GM21717 (cell line): Measurements from ENCODE around the gene SOX12.

Source experiments
- ATAC-seq: cut with Tn5 transposase; IDR thresholded peaks from one replicate; pipeline ENCODE4 v1.9.1; 2021; ENCODE audit warnings: mild to moderate bottlenecking, moderate library complexity; ENCODE audit not compliant: unreplicated experiment

The SOX12 gene

DNA sequence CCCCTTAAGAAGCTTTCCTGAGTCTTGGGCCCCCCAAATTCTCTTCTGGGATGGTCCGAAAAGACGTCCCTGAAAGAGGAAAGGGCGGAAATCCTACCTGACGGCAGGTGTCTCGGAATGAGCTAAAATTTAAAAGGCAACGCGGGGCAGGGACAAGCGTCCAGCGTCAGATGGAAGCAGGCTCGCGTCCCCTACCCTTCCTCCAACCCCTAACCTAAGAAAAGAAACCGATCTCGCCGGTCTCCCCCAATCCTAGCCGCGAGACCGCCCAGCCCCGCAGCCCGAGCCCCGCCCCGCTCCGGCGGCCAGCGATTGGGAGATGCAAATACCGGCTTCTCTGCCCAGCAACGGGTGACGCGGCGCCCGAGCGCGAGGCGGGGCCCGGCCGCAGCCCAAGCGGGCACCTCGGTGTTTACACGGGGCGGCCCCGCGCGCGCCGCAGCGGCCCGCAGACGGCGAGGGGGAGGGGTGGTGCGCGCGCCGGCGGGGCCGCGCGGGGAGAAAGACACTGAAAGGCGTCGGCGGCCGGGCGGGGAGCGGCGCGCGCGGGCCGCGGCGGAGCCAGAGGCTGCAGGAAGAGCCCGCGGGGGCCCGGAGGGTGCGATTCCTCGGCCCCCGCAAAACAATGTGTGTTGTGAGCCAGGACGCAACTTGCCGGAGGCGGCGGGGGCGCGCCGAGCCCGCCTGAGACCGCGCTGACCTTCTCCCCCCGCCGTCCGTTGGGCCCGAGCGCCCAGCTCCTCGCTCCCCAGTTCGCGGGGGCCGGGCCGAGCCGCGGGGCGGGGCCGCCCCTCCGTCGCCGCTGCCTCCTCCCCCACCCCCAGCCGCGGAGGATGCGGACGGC lies at the start of gene SOX12:
Gene SOX12 (plus strand): TSS at position 508 of the 844 bp plus-strand sequence. CDS start 373 bp downstream, outside the sequence.
- ATAC-seq = peak; percentile 77

DNA sequence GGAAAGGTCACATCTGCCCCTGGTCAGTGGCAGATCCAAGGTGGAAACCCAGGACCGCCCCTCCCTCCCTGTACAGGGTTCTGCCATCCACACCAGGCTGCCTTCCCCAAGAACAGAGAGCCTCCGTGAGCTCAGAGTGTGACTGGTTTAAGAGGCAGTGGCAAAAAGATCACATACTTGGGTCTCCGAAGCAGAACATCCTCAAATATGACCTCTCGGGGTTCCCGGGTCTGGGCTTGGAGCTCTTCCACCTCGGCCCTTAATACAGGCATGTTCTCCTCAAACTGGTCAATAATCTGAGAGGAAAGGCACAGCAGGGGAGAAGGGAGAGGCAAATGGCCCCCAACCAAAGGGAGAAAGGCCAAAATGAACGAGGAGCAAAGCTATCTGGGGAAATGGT lies 49.6 kb upstream of the SOX12 start:
- ATAC-seq = no peak

DNA sequence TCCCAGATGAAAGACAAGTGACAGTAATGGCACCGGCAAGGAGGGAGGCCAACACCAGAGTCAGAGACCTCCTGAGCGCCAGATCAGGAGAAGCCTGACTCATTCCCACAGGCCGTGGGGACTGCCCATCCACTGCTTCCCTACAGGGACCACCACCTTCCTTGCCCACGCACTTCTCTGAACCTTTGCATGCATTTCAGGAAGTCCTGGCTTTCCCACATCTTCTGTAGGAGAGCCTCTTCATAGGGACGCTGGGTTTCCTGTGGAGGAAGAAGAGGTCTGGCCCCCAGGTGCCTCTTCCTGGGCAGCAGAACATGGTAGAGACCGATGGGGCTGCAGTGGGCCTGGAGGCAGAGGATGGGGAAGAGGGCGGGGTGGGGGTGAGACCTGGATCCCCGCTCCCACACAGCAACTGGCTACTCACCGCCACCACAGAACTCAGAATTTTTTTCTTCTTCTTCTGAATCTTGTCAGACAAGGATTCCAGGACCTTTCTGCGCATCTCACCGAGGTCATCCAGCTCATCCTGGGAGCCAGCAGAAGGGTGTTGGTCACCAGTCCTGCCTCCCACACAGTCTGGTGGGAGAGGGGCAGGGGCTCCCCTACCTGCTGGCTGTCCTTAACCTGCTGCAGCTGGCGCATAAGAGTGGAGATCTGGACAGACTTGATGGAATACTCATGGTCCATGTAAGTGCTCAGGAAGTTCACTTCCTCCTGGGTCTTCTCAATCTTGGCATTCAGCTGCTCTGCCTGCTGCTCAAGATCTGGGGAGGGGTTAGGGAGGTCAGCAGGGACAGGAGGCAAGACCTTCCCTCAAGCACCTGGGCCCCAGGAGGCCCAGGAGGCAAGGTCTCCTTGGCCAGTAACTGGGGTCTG lies 48.5 kb upstream of the SOX12 start:
- no peak for ATAC-seq

DNA sequence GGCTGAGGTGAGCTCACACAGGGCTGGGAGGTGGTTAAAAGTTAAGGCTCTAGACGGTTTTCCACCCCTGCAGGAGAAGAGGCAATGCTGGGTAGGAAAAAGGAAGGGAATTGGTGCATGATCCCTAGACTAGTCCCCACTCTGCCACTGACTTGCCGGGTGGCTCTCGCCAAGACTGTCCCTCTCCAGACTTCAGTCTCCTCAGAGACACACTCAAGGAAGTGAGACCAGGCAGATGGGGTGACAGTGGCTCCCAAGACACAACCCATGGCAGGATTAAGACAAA lies 47.9 kb upstream of the SOX12 start:
- ATAC-seq = no peak

DNA sequence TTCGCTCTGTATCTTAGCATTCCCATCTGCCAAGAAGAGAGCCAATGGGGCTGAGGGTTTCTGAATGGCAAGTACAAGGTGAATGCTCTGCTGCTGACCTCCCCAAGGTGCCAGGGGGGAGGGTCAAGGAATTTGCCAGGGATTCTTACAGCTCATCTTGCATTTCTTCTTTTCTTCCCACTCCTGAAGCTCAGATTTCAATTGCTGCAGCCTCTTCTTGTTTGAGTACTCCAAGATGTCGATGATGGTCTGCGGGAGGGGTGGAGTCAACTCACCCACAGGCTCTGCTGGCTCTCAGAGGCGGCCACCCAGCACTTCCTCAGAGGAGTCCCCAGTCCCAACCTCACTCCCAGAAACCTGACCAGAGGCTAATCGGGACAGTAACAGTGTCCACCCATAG lies 47.2 kb upstream of the SOX12 start:
- ATAC-seq = no peak

DNA sequence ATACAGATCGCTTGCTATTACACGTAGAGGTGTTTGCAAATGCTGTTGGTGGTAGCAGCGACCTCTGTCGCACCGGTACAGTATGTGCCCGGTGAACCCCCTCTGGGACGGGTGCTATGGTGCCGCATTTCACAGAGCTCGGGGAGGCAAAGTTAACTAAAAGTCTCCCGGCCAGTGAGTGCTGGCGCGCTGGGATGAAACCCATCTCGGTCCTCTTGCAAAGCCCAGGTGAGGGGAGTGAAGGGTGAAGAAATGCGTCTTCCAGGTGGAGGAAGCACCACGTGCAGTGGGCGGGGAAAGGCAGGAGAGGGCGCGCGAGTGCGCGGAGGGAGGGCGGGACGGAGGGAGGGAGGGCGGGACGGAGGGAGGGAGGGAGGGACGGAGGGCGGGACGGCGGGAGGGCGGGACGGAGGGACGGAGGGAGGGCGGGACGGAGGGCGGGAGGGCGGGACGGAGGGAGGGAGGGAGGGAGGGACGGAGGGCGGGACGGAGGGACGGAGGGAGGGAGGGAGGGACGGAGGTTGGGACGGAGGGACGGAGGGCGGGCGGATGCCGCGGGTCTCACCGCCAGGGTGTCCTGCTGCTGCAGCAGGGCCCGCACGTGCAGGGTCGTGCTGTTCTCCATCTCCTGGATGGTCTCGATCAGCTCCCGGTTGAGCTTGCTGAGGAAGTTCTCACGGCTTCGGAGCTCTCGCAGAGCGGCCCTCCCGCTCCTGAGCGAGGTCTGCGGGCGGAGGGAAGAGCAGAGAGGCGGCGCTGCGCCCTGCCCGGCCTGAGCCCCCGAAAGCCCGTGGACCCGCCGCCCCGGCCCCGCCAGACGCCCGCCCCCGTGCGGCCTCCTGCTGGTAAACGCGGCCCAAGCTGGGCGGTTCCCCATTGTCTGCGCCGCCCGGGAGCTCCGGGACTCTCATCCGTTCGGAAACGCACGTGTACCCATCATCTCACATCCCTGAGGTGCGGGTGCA lies 46.5 kb upstream of the SOX12 start:
- no peak for ATAC-seq

DNA sequence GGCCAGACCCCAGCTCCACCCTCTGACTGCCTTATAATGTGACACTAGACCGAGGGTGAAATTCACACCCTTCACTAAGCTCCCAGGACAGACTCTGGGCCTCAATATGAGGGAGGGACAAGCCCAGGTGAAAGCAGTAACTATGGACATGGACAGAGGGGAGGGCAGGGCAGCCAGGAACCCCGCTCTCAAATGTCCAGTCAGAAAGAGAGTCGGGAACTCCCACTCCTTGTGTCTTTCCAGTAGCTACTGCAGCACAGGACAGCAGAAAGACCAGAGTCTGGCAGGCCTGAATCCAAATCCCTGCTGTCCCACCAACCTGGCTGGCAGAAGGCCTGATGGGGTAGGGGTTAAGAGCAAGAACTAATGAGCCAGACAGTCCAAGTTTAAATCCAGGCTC lies 41.2 kb upstream of the SOX12 start:
- no peak for ATAC-seq

DNA sequence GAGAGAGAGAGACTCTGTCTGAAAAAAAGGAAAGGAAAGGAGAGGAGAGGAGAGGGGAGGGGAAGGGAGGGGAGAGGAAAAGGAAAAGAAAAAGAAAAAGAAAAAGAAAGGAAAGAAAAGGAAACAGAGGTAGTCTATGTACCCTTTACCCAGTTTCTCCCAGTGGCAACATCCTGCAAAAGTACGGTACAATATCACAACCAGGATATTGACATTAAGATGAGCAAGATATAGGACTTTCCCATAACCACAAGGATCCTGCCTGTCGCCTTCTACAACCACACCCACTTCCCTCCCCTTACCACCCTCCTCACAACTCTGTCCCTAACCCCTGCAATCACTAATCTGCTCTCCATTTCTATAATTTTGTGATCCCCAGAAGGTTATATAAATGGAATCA lies 38.8 kb upstream of the SOX12 start:
- no peak for ATAC-seq

DNA sequence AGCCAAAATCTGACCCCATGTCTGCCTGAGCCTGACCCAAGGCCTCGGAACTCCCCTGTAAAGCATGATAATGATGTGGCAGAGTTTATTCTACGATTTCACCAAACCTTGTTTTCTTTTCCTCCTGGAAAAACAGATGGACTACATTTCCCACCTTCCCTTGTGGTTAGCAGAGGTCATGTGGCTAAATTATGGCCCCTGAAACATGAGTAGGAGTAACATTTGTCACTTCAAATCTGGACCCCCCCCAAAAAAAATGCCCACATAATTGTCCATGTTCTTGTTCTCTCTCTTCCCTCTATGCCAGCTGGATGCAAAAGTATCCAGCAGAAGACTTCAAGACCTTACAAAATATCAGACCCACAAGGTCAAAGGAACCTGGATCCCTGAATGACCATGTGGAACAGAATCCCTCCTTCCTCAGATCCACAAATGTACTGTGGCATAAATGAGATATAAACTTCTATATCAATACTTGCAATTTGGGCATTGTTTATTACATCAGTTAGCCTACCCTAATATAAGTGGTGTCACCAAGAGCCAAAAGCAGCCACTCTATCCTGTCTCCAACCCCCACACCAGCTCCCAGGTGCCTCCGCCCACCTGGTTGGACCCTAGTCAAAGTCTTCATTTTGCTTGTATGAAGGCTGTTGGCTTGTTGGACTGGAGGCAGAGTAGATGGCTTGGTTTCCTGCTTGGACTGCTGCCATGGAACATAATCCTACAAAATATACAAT lies 36.2 kb upstream of the SOX12 start:
- ATAC-seq = no peak

DNA sequence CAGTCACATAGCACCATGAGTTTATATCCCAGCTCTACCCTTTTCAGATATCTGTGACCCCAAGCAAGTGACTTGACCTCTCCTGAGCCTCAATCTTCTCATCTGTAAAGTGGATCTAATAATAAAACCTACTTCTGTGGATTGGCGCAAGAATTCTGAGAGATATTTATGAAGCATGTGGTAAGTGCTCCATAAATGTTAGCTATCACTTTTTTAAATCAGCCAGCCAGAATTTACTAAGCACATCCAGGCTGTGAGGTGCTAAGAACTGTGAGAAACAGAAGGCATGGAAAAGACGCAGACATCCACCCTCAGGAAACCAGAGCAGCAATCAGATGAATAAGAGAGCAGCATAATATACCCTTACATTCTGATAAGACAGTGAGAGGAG lies 35.7 kb upstream of the SOX12 start:
- ATAC-seq = no peak

DNA sequence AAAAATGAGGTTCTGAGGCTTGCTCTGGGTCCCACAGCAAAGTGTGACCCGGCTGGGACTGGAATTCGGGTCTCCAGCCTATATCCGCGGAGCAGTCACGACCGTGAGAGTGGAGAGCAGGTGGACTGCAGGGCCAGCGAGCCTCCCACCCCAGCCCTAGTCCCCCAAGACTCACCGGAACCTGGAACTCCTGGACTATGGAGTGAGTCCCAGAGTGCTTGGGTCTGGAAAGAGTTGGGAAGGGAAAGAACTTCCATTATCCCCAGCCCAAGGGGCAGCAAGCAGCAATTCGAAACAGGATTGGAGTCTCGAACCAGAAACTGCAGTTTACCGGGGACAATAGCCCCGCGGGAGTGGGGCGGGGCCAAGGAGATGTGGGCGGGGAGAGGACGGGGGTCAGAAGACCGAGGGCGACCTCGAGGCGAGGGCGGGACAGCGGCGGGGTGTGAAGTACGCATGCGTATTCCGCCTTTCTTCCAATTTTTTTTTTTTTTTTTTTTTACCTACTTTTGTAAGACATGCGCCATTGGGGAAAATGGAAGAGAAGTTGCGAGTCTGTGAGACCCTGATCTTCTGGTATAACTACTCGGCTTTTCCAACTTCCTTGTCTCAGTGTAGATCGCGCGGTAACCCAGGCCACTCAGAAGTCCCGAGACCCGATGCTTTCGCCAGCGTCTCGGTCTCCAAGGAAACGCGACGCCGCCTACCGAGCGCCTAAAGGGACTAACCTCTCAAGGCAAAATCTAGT lies 35.1 kb upstream of the SOX12 start, which contains the start of gene C20orf96:
Gene C20orf96 (minus strand): TSS at position 667 of the 748 bp plus-strand sequence. CDS start 140 bp downstream, at position 527.
- ATAC-seq = peak; percentile 74

DNA sequence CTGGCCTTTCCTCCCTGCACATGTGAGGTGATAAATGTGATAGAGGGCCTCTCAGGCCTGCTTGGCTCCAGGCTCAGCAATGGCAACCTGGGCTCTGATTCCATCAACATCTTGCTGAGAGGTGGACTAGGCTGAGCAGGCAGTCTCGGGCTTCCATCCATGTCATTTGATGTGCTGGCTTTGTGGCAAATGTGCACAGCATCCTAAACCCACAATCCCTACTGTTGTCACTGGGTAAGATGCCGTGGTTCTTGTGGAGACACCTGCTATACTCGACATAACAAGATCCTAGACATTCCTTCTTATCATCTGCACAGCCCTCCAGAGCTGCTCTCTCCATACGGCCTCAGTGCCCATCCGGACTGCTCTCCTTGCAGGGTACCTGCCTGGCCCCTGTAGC lies 30.8 kb upstream of the SOX12 start:
- no peak for ATAC-seq

DNA sequence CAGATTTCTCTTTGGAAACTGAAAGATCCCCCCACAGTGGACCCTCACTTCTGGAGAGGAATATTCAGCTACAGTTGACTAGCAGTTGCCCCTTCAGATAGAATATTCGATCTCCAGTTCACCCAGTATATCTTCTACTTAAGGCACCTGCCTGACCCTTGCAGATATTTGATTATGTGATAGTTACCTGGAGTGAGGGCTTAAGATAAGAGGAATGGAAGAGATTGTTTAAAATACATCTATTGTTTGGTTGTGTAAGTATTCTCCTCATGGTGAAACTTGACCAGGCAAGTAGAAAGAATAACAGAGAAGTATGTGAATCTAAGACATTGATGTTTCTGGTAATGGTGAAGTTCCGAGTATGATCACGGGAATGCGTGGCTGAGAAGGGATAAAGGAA lies 29.5 kb upstream of the SOX12 start:
- no peak for ATAC-seq

DNA sequence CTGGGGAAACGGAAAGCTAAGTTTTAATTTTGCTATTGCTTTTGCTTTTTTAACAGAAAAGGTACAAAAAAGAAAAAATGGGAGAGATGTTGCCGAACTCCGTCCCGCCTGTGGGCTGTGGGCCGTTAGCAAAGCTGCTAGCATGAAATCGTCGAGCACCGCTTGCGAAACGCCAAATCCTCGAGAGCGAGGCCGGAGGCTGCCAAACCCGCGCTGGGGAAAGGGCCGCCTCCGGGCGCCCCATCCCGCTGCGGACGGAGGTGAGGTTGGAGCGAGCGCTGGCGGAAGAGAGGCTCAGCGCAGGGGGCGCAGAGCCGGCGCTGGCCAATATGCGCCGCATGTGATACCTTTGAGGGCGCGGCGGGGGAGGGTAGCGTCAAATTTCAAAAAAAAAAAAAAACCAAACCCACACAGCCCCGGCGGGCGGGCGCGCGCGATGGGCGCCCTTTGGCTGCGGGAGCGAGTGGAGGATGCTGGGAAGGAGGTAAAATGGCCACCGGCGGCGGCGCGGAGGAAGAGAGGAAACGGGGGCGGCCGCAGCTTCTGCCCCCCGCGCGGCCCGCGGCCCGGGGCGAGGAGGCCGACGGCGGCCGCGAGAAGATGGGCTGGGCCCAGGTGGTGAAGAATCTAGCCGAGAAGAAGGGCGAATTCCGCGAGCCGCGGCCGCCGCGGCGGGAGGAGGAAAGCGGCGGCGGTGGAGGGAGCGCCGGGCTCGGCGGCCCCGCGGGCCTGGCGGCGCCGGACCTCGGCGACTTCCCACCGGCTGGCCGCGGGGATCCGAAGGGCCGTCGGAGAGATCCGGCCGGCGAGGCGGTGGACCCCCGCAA lies 28.0 kb upstream of the SOX12 start, which contains the start of gene ZCCHC3:
Gene ZCCHC3 (plus strand): TSS at position 473 of the 827 bp plus-strand sequence. CDS start 17 bp downstream, at position 490.
- ATAC-seq = peak; percentile 63

DNA sequence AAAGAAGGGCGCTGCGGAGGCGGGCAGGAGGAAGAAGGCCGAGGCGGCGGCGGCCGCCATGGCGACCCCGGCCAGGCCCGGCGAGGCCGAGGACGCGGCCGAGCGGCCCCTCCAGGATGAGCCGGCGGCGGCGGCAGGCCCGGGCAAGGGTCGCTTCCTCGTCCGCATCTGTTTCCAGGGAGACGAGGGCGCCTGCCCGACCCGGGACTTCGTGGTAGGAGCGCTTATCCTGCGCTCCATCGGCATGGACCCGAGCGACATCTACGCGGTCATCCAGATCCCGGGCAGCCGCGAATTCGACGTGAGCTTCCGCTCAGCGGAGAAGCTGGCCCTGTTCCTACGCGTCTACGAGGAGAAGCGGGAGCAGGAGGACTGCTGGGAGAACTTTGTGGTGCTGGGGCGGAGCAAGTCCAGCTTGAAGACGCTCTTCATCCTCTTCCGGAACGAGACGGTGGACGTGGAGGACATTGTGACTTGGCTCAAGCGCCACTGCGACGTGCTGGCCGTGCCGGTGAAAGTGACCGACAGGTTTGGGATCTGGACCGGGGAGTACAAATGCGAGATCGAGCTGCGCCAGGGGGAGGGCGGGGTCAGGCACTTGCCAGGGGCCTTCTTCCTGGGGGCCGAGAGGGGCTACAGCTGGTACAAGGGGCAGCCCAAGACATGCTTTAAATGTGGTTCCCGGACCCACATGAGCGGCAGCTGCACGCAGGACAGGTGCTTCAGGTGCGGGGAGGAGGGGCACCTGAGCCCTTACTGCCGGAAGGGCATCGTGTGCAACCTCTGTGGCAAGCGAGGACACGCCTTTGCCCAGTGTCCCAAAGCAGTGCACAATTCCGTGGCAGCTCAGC lies 27.2 kb upstream of the SOX12 start:
- ATAC-seq = peak; percentile 26

DNA sequence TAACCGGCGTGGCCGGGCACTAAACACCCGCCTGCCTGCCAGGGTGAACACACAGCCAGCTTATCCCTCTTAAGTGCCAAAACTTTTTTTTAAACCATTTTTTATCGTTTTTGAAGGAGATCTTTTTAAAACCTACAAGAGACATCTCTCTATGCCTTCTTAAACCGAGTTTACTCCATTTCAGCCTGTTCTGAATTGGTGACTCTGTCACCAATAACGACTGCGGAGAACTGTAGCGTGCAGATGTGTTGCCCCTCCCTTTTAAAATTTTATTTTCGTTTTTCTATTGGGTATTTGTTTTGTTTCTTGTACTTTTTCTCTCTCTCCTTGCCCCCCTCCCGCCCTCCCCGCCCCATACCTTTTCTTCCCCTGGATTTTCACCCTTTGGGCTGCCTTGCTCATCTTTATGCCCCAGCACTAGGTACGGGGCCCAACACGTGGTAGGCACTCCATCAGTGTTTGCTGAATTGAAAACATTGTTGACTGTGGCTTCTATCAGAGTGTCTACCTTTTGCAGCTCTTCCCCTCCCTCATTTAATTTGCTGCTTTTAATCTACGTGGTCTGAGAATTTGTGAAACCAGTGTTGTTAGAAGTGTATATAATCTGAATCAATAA lies 26.5 kb upstream of the SOX12 start:
- ATAC-seq = no peak

DNA sequence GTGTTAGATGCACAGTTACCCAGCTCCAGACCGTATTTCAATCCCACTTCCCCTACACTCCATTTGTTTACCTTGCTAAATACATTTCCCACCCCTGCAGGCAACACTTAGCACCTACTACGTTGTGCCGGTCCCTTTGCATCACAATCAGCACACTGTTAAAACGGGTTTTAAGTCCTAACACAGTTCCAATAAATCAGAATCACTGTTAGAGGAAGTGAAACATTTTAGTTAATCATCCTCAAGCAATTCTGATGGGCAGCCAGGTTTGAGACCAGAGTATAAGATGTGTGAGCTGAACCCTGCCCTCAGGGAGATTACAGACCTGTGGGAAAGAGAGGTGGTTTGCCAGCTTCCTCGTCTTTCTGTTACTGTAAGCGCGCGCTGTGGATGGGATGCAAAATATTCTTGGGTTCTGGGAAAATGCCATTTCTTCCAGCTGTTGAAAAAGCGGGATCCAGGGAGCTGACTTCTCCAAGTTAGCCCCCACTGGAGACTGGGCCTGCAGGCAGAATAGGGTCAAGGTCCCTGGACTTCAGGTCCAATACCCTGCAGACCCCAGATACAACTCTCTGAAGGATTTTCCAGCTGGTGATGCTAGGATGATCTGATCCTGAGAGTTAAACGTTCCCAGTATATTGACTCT lies 24.9 kb upstream of the SOX12 start:
- ATAC-seq = no peak
